ENCODE measurements around the gene ANKRD37. TPM values are rescaled to one million over a fixed set of nuclear protein-coding genes. Genes with fewer than 3 reads are reported as not detected.

The ANKRD37 gene
- total and polyA plus RNA-seq, 9 of the 15 experiments (the other 6 are each of a cell fraction or from before 2014, with no cell fraction given), result 1.3 to 53.7 (median 3.6) TPM

DNA sequence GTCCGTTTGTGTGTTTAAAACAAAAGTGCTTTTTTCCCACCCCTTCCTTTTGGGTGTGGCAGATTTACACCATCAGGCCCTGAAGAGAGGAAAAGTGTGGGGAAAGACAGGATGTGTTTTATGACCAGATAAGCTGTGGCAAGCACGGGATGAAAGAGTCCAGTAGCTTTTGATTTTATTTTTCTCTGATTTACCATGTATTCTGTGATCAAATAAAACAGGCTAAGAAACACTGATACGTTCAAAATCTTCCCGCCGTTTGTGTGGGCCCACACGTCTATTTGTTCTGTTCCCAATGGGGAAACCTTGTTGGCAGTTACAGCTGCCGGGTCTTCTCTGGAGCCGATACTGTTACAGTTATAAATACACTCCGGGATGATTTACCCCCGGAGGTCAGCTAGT lies 11.7 kb upstream of the ANKRD37 start (continued):
- TF ChIP-seq, protein P1, sequence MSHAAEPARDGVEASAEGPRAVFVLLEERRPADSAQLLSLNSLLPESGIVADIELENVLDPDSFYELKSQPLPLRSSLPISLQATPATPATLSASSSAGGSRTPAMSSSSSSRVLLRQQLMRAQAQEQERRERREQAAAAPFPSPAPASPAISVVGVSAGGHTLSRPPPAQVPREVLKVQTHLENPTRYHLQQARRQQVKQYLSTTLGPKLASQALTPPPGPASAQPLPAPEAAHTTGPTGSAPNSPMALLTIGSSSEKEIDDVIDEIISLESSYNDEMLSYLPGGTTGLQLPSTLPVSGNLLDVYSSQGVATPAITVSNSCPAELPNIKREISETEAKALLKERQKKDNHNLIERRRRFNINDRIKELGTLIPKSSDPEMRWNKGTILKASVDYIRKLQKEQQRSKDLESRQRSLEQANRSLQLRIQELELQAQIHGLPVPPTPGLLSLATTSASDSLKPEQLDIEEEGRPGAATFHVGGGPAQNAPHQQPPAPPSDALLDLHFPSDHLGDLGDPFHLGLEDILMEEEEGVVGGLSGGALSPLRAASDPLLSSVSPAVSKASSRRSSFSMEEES (CRISPR knock-in tag; IDR thresholded peaks at IDR 0.05), result no peak
- TF ChIP-seq NFE2L1 (tag; IDR thresholded peaks at IDR 0.05; ENCODE audit: borderline replicate concordance, low read depth) (no peak), COPS2 (conservative IDR thresholded peaks at IDR 0.05) (no peak), MAZ (CRISPR knock-in tag; conservative IDR thresholded peaks at IDR 0.05 in 1 of 2, IDR thresholded peaks at IDR 0.05 in 1 of 2) (no peak), RBFOX2 (IDR thresholded peaks at IDR 0.05; ENCODE audit: low read depth, low read length) (no peak), ZNF561 (CRISPR knock-in tag; conservative IDR thresholded peaks at IDR 0.05) (no peak), HDAC1 (IDR thresholded peaks at IDR 0.05) (peak in 1 of 2 experiments; percentile 65; a peak in 1 of 4 replicates), POLR2AphosphoS5 (IDR thresholded peaks at IDR 0.05; ENCODE audit: control insufficient read depth, insufficient read depth, low read depth, low read length) (no peak), ZNF644 (tag; IDR thresholded peaks at IDR 0.05; ENCODE audit: low read depth) (no peak), ARID2 (IDR thresholded peaks at IDR 0.05) (no peak), HSF4 (CRISPR knock-in tag; IDR thresholded peaks at IDR 0.05; ENCODE audit: borderline replicate concordance) (no peak), SRSF1 (IDR thresholded peaks at IDR 0.05; ENCODE audit: low read depth, low read length) (no peak), PHF21A (IDR thresholded peaks at IDR 0.05; ENCODE audit: borderline replicate concordance, low read depth) (no peak), ZBTB8A (IDR thresholded peaks at IDR 0.05; ENCODE audit: partially characterized antibody) (no peak), TAF1 (IDR thresholded peaks at IDR 0.05; ENCODE audit: control insufficient read depth, extremely low read depth, insufficient read depth, low read length, severe bottlenecking) (no peak), GABPB2 (CRISPR knock-in tag; conservative IDR thresholded peaks at IDR 0.05) (no peak)
- TF ChIP-seq, protein P2, sequence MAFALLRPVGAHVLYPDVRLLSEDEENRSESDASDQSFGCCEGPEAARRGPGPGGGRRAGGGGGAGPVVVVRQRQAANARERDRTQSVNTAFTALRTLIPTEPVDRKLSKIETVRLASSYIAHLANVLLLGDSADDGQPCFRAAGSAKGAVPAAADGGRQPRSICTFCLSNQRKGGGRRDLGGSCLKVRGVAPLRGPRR (CRISPR knock-in tag; IDR thresholded peaks at IDR 0.05), result no peak
- TF ChIP-seq, protein P3, sequence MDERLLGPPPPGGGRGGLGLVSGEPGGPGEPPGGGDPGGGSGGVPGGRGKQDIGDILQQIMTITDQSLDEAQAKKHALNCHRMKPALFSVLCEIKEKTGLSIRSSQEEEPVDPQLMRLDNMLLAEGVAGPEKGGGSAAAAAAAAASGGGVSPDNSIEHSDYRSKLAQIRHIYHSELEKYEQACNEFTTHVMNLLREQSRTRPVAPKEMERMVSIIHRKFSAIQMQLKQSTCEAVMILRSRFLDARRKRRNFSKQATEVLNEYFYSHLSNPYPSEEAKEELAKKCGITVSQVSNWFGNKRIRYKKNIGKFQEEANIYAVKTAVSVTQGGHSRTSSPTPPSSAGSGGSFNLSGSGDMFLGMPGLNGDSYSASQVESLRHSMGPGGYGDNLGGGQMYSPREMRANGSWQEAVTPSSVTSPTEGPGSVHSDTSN (CRISPR knock-in tag; IDR thresholded peaks at IDR 0.05; ENCODE audit: low read depth), result no peak
- TF ChIP-seq, protein P3 (tag; conservative IDR thresholded peaks at IDR 0.05; ENCODE audit: low read depth), result peak; percentile 38; the same call in 1 of the 2 replicates
- TF ChIP-seq, protein P4, sequence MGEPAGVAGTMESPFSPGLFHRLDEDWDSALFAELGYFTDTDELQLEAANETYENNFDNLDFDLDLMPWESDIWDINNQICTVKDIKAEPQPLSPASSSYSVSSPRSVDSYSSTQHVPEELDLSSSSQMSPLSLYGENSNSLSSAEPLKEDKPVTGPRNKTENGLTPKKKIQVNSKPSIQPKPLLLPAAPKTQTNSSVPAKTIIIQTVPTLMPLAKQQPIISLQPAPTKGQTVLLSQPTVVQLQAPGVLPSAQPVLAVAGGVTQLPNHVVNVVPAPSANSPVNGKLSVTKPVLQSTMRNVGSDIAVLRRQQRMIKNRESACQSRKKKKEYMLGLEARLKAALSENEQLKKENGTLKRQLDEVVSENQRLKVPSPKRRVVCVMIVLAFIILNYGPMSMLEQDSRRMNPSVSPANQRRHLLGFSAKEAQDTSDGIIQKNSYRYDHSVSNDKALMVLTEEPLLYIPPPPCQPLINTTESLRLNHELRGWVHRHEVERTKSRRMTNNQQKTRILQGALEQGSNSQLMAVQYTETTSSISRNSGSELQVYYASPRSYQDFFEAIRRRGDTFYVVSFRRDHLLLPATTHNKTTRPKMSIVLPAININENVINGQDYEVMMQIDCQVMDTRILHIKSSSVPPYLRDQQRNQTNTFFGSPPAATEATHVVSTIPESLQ (CRISPR knock-in tag; IDR thresholded peaks at IDR 0.05), result no peak

Data from K562 (cell line).